Glutamatergic neuron (in vitro differentiated cells): Measurements from ENCODE around the gene MOXD1. TPM values are rescaled to one million over a fixed set of nuclear protein-coding genes. Genes with fewer than 3 reads are reported as not detected.

Source experiments
- DNase-seq: peaks from one replicate; pipeline ENCODE4 v3.0.0; 2022
- H3K27ac Mint-ChIP-seq: one replicate; pipeline ENCODE4 v1.8.0; 2020; ENCODE audit warnings: mild to moderate bottlenecking, mixed read lengths, inconsistent platforms; ENCODE audit not compliant: unreplicated experiment
- H3K27me3 Mint-ChIP-seq: one replicate; pipeline ENCODE4 v1.8.0; 2020; ENCODE audit warnings: mild to moderate bottlenecking, moderate library complexity, mixed read lengths, inconsistent platforms; ENCODE audit not compliant: unreplicated experiment
- H3K36me3 Mint-ChIP-seq: one replicate; pipeline ENCODE4 v1.8.0; 2020; ENCODE audit warnings: mild to moderate bottlenecking, mixed read lengths, inconsistent platforms; ENCODE audit not compliant: unreplicated experiment
- H3K4me1 Mint-ChIP-seq: one replicate; pipeline ENCODE4 v1.8.0; 2020; ENCODE audit warnings: mild to moderate bottlenecking, low read depth, mixed read lengths, inconsistent platforms; ENCODE audit not compliant: unreplicated experiment
- H3K4me3 Mint-ChIP-seq: one replicate; pipeline ENCODE4 v1.8.0; 2020; ENCODE audit warnings: mild to moderate bottlenecking, mixed read lengths, inconsistent platforms; ENCODE audit not compliant: unreplicated experiment
- H3K9me3 Mint-ChIP-seq: one replicate; pipeline ENCODE4 v1.8.0; 2020; ENCODE audit warnings: mild to moderate bottlenecking, moderate library complexity, mixed read lengths, inconsistent platforms; ENCODE audit not compliant: unreplicated experiment
- total RNA-seq: library from RNA; stranded (reverse); fragmentation: NEBNext Ultra II Directional; extraction: Animal tissue kit (Norgen Biotek cat#: 25700); gene quantifications from one replicate; pipeline ENCODE4 v1.2.1, GENCODE V29; 2021; ENCODE audit not compliant: unreplicated experiment
- TF ChIP-seq, protein P1 (sequence below): fragments of 200-600 bp; sonication (generic); IDR thresholded peaks from one replicate; pipeline ENCODE4 v1.5.0; 2021; ENCODE audit not compliant: partially characterized antibody, unreplicated experiment

MOXD1 gene
- total RNA-seq, 1 donor from 2014 or later, result not detected

DNA sequence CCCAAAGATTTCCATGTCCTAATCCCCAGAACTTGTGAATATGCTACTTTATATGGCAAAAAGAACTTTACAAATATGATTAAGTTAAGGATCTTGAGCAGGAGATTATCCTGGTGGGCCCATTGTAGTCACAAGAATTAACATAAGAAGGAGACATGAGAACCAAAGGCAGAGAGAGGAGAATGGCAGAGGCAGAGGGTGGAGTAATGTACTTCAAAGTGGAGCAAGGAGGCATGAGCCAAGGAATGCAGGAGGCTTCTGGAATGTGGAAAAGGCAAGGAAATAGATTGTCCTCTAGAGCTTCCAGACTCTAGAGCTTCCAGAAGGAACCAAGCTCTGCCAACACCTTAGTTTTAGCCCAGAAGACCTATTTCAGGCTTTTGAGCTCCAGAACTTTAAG is 147.4 kb downstream of the MOXD1 start:
- no peaks in the 10 kb centered on the region for H3K27me3 Mint-ChIP-seq

DNA sequence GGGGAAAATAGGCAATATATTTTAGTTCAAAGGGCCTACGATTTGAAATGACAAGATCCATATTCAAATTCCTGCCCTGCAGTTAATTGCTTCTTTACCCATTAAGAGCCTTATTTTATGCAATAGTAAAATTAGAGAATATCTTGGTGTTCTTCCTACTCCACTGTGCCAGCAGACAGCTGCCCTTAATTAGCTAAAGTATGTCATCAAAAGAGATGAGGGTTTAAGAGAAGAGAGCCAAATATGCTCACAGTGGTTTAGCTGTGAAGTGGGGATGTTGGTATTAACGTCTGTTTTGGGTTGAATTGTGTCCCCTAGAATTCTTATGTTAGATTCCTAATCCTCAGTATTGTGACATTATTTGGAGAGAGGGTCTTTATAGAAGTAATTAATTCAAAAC is 148.1 kb downstream of the MOXD1 start:
- Mint-ChIP-seq H3K4me1 (peaks cover 2% of the 10 kb centered on the region), H3K36me3 (no peaks in the 10 kb centered on the region), H3K4me3 (no peak overlapping the region), H3K27ac (no peak overlapping the region), H3K9me3 (no peaks in the 10 kb centered on the region), H3K27me3 (no peaks in the 10 kb centered on the region)
- DNase-seq, result no peak
- TF ChIP-seq, protein P1, sequence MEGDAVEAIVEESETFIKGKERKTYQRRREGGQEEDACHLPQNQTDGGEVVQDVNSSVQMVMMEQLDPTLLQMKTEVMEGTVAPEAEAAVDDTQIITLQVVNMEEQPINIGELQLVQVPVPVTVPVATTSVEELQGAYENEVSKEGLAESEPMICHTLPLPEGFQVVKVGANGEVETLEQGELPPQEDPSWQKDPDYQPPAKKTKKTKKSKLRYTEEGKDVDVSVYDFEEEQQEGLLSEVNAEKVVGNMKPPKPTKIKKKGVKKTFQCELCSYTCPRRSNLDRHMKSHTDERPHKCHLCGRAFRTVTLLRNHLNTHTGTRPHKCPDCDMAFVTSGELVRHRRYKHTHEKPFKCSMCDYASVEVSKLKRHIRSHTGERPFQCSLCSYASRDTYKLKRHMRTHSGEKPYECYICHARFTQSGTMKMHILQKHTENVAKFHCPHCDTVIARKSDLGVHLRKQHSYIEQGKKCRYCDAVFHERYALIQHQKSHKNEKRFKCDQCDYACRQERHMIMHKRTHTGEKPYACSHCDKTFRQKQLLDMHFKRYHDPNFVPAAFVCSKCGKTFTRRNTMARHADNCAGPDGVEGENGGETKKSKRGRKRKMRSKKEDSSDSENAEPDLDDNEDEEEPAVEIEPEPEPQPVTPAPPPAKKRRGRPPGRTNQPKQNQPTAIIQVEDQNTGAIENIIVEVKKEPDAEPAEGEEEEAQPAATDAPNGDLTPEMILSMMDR, result no peak

More for the DNA sequence above, 147.4 kb downstream of the MOXD1 start:
- H3K36me3 Mint-ChIP-seq, result no peaks in the 10 kb centered on the region
- H3K27ac Mint-ChIP-seq, result no peak overlapping the region
- no peaks in the 10 kb centered on the region for H3K9me3 Mint-ChIP-seq
- TF ChIP-seq, protein P1, result no peak
- H3K4me1 Mint-ChIP-seq, result peaks cover 6% of the 10 kb centered on the region
- no peak overlapping the region for H3K4me3 Mint-ChIP-seq
- DNase-seq, result no peak

- Mint-ChIP-seq H3K27ac (no peak overlapping the region), H3K4me3 (no peak overlapping the region), H3K9me3 (no peaks in the 10 kb centered on the region), H3K27me3 (no peaks in the 10 kb centered on the region), H3K4me1 (no peaks in the 10 kb centered on the region), H3K36me3 (no peaks in the 10 kb centered on the region)
- TF ChIP-seq, protein P1, result no peak
- DNase-seq, result no peak
Observed at GRCh38 chr6:132252113-132252512, 149.2 kb downstream of the MOXD1 start.

- H3K36me3 Mint-ChIP-seq, result no peaks in the 10 kb centered on the region
- no peaks in the 10 kb centered on the region for H3K9me3 Mint-ChIP-seq
- H3K27me3 Mint-ChIP-seq, result no peaks in the 10 kb centered on the region
- no peak overlapping the region for H3K4me3 Mint-ChIP-seq
- TF ChIP-seq, protein P1, result no peak
- no peak overlapping the region for H3K27ac Mint-ChIP-seq
- no peak for DNase-seq
- no peaks in the 10 kb centered on the region for H3K4me1 Mint-ChIP-seq
Observed at GRCh38 chr6:132251711-132252110, 149.6 kb downstream of the MOXD1 start.

DNA sequence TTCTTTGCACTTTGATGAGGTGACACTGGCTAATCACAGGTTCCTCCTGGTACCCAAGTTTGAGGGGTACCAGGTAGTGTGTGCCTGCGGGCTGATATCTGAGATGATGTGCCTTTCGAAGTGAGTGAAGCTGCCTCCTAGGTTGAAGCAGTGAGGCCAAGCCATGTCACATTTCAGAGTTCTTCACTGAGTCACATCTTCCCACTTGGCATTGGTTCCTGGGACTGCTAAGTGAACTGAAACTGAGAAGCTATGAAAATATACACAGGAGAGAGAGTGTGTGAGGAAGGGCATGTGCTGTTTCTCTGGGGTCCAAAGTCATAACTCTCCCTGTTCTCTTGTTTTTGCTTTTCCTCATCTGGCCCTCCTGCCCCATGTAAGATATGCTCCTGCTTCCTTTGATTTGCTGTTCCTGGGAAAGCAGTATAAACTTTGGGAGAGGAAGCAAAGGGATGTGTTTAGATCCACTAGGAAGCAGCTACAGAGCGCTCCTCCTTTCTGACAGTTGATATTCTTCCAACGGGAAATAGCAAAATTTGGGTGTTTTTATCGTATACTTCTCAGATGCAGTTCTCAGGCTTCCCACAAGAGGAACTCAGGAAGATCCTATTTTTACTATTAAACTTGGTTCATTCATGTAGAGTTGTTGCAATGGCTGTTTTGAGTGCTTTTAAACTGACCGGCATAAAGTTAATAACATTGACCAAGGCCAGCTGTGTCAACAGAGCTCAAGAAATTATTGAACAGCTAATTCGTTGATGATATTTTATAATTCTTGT is 153.7 kb downstream of the MOXD1 start:
- TF ChIP-seq, protein P1, result no peak
- H3K4me1 Mint-ChIP-seq, result no peaks in the 10 kb centered on the region
- DNase-seq, result no peak
- no peak overlapping the region for H3K4me3 Mint-ChIP-seq
- no peak overlapping the region for H3K27ac Mint-ChIP-seq
- H3K36me3 Mint-ChIP-seq, result no peaks in the 10 kb centered on the region
- H3K27me3 Mint-ChIP-seq, result no peaks in the 10 kb centered on the region
- H3K9me3 Mint-ChIP-seq, result no peaks in the 10 kb centered on the region
